WTC11 (cell line): ENCODE data around the gene COL4A6.

Experiments used
- AFF4 ChIP-seq: sonication (generic); formaldehyde crosslinking; IDR thresholded peaks from 2 replicates; pipeline ENCODE4 v1.8.1; 2023; ENCODE audit warnings: mild to moderate bottlenecking, missing genetic modification reagents, borderline replicate concordance
- CTCF ChIP-seq: fragments of 200-600 bp; IDR thresholded peaks from 2 replicates; pipeline ENCODE4 v1.8.0; 2022; ENCODE audit warnings: antibody characterized with exemption
- FOXP1 ChIP-seq: sonication (generic); formaldehyde crosslinking; IDR thresholded peaks from 2 replicates; pipeline ENCODE4 v1.8.0; 2022; ENCODE audit warnings: missing genetic modification reagents, mild to moderate bottlenecking, moderate library complexity, borderline replicate concordance
- FOXP4 ChIP-seq: sonication (generic); formaldehyde crosslinking; IDR thresholded peaks from 2 replicates; pipeline ENCODE4 v1.8.0; 2022; ENCODE audit warnings: mild to moderate bottlenecking, missing genetic modification reagents
- GTF2I ChIP-seq: fragments of 250-450 bp; sonication (Bioruptor Pico); conservative IDR thresholded peaks from 2 replicates; pipeline ENCODE4 v1.4.0; 2021; ENCODE audit warnings: mild to moderate bottlenecking
- MLX ChIP-seq: sonication (generic); formaldehyde crosslinking; IDR thresholded peaks from 2 replicates; pipeline ENCODE4 v1.8.1; 2023; ENCODE audit warnings: mild to moderate bottlenecking, missing genetic modification reagents, moderate library complexity
- USF1 ChIP-seq: sonication (generic); formaldehyde crosslinking; IDR thresholded peaks from 2 replicates; pipeline ENCODE4 v1.8.0; 2022; ENCODE audit warnings: mild to moderate bottlenecking, missing genetic modification reagents
- ZNF281 ChIP-seq: sonication (generic); formaldehyde crosslinking; IDR thresholded peaks from 2 replicates; pipeline ENCODE4 v1.8.0; 2023; ENCODE audit warnings: mild to moderate bottlenecking, missing genetic modification reagents
- ZNF425 ChIP-seq: fragments of 250-450 bp; sonication (Bioruptor Pico); conservative IDR thresholded peaks from 2 replicates; pipeline ENCODE4 v1.9.0; 2021; ENCODE audit warnings: mild to moderate bottlenecking

- TF ChIP-seq CTCF (no peak), AFF4 (no peak), FOXP1 (no peak), USF1 (CRISPR knock-in tag) (no peak), ZNF281 (CRISPR knock-in tag) (no peak), MLX (CRISPR knock-in tag) (no peak), GTF2I (CRISPR knock-in tag) (no peak), ZNF425 (no peak), FOXP4 (CRISPR knock-in tag) (no peak)
These were observed 234.7 kb downstream of the COL4A6 start for GRCh38 chrX:108203540-108203939.
